HG03460 (cell line): ENCODE results near the gene BCOR.

ENCODE experiments used
- ATAC-seq: cut with Tn5 transposase; IDR thresholded peaks from one replicate; pipeline ENCODE4 v1.9.1; 2021; ENCODE audit not compliant: unreplicated experiment

BCOR gene

GRCh38 chrX:40116925-40117324, 19.2 kb upstream of the BCOR start:
- ATAC-seq: no peak

DNA sequence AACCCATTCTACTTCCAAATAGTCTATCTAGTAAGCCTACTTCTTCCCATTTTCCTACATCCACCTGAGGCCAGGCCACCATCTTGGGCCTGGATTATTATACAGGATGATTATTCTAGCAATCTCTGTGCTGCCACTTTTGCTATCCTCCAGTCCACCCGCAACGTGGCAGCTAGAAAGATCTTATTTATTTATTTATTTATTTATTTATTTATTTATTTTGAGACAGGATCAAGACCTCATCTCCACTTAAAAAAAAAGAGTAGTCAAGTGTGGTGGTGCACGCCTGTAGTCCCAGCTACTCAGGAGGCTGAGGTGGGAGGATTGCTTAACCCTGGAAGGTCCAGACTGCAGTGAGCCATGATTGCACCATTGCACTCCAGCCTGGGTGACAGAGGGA, 15.2 kb upstream of the BCOR start:
- no peak for ATAC-seq

DNA sequence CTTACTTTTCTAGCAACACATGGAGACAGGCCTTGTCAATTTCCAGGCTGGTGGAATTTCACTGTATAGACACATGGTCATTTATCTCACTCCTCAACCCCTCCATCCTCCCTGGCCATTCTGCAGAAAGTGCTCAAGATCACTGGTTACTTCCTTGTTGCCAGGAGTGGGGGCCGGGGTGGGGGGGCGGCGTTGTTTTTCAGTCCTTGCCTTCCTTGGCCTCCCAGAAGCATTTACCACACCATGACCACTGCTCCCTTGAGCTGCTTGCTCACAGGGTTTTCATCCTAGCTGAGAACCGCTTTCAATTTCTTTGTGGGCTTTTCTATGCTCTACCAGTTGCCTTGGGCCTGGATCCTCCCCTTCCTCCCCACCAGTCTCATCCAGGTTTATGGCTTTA, 14.1 kb upstream of the BCOR start:
- no peak for ATAC-seq

DNA sequence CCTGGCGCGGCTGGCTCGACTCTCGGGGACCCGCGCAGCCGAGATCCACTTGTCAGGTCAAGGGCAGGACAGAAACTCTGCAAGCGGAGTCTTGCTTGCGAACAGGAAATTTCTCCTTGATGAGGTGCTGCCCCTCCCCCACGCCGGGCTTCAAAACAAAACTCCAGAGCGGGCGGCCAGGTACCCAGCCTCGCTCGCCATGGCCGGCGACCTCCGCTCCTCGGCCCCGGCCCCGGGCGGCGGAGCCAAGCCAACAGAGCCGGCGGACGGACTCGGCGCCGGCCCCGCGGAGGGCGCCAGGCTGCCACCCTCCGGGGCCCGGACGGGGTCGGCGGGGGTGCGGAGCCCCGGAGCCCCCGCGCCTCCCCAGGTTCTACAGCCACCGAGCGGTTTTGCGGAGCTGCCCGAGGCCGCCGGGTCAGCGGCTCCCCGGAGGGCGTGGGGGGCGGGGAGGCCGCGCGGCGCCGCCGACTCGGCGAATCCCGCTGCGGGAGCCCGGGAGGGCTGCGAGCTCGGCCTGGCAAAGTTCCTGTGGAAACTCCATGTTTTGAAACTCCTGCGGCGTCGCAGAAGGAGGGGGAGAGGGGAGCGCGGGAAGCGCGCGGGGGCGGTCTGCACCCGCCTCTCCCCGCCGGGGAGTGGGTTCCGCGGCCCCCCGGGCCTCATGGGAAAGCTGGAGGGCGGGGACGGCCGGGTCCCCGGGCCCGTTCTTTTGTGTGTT, 11.7 kb upstream of the BCOR start:
- ATAC-seq: no peak

- no peak for ATAC-seq
These were observed 11.2 kb upstream of the BCOR start for GRCh38 chrX:40108959-40109287.

DNA sequence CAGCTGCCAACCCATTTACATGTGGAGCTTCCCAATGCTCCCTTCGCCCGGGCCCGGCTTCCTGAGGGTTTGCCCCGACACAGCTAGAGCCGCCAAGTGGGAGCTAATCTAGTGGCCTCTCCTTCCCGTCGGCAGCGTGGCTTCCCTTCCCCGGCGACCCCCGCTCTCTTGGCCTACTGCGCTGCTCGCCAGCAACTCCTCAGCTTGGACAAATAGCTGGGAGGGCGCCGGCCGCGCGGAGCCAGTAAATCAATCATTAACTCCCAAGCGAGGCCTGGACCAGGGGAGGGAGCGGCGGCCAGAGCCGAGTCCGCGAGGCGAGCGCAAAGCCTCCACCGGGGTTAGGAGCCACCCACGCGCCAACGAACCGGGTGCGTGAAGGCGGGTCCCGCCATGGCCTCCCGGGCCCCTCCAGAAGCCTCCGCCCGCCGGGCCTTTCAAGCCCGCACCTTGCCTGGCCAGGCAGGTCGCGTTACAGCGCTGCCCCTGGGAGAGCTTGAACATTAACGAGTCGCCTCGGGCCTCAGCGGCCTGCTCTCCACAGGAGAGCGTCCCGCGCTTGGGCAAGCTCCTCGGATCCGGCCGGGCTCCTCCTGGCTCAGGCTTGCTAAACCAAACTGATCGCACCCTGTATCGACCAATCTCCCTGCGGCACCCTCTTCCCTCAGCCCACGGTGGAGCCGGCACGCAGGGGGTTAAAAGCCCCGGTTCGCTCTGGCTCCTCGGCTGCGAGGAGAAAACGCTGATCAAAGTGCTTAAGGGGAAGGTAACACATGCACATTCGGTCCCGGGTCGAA, 10.6 kb upstream of the BCOR start:
- no peak for ATAC-seq

GRCh38 chrX:40107291-40108161, 9.8 kb upstream of the BCOR start:
- no peak for ATAC-seq

- no peak for ATAC-seq
These were observed 9.0 kb upstream of the BCOR start for GRCh38 chrX:40106676-40107290.

- ATAC-seq: peak; percentile 8
These were observed 8.3 kb upstream of the BCOR start for GRCh38 chrX:40105835-40106675.

DNA sequence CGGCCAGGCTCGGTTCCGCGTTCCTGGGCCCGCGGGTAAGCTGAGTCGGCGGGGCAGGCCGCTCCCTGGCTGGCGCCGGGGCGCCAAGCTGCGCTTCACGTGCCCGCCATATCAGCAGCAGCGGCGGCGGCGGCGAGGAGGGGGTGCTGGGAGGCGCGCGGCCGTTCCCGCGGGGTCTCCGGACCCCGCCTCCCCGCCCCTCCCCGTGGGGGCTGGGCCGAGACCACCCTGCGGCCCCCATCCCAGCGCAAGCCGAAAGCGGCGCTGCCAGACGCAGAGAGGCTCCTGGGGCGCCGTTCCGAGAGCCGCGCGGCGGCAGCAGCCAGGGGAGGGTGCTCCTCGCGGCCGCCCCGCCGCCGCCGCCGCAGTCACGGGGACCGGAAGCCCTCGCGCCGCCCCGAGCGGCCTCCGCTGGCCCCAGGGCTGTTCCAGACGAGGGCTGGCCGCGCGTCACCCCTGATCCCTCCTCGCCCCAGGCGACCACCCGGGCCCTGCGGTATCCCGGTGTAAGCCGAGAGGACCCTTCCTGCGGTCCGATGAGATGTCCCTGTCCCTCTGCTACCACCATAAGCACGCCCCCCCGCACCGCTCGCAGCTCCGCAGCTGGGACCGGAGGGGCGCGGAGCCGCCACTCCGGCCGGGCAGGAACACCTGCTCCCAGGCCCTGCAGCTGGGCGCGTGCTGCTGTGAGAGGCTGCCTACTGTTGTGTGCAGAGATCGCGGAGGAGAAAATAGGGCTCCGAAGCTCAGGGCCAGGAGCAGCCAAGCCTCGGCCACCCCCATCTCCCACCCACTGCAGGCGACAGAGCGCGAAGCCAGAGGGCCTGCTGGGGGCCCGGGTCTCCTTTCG, 7.5 kb upstream of the BCOR start:
- peak; percentile 44 for ATAC-seq

DNA sequence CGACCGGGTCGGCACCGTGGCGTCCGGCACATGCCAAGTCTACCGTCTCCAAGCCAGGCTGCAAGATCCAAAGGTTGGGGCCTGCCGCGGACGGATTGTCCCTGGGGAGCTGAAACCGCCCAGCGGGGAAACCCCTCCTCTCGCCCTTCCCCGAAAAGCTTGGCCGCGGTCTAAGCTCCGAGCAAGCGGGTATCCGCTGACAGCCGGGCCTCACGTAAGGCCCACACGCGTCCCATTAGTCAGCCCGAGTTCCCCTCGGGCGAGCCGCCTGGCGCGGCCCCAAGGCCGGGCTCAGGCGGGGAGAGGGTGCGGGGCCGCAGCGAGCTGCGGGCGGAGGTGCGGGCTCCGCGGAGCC, 6.8 kb upstream of the BCOR start:
- ATAC-seq: peak; percentile 24

DNA sequence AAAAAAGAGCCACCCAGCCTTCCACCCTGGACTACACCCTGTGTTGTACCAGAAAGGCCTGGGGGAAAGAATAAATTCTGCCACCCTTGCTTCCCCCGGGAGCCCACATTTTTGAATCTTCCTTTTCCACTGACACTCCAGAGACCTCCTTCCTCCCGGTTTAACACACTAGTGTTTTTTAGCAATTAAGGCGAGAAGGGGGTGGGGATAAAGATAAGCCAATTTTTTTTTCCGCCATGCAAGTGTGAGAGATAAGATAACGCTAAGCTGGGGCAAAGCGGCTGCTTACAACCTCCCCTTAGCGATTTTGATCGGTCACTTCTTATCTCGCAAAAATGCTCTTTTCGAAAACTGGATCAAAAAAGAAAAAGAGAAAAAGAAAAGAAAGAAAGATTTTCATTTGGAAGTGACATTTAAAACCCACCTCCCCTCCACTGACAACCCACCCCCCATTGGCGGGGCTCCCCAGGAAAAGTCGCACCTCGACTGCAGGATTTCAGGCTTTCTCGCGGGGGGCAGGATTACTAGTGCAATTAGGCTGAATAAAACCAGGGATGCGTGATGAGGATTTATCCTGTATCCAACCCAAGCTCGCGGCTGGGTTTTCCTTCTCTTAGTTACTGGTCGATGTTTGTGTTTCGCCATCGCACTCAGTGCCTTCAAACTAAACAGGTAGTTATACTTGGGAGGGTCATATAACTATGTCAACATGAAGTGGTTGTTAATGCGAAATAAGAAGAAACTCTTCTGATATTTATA, 6.0 kb upstream of the BCOR start:
- no peak for ATAC-seq

GRCh38 chrX:40102393-40103381, 4.9 kb upstream of the BCOR start:
- ATAC-seq: no peak

- ATAC-seq: no peak
These were observed 3.7 kb upstream of the BCOR start for GRCh38 chrX:40101430-40101802.

DNA sequence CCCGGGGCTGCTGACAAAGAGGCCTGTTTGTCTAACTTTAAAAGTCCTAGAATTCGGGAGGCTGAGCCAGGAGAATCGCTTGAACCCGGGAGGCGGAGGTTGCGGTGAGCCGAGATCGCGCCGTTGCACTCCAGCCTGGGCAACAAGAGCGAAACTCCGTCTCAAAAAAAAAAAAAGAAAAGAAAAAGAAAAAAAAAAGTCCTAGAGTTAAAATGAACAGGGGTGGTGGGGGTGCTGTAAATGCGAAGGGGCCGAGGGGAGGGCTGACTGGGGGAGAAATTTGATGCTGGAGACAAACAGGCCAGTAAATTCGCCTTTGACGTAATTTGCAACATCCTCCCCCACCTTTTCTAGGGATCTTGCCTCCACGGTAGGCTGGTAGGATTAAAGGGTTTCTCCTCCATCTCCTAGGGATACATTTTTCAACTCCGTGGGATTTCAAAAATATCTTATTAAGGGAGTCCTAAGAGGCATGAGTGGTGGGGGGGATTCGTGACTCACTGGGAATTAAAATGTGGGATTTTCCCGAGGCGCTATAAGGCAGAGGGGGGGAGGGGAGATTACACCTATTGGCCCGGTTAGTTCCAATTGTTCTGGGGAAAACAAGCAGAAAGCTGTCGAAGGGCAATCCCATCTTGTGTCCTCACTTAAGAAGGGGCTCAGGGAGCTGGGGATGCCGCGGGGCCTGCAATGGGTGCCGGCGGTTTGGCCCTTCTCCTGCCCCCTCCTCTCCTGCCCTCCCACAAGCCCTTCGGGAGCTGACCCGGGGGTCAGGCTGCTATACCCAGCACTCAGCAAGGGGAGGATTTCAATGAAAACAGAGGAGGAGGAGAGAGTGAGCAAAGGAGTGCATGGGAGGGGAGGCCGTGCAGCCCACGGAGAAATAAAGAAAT, 3.0 kb upstream of the BCOR start:
- no peak for ATAC-seq

GRCh38 chrX:40100141-40100536, 2.4 kb upstream of the BCOR start:
- no peak for ATAC-seq
